HG02623 (cell line): ENCODE data around the gene PNPLA7.

ENCODE experiments used
- ATAC-seq: cut with Tn5 transposase; IDR thresholded peaks from one replicate; pipeline ENCODE4 v1.9.1; 2021; ENCODE audit warnings: moderate library complexity; ENCODE audit not compliant: unreplicated experiment

PNPLA7 gene

GRCh38 chr9:137437691-137438590, 112.3 kb downstream of the PNPLA7 start:
- ATAC-seq = no peak

- ATAC-seq = no peak
Observed at GRCh38 chr9:137436761-137437600, 113.2 kb downstream of the PNPLA7 start.

- ATAC-seq = no peak
Observed at GRCh38 chr9:137435980-137436760, 114.0 kb downstream of the PNPLA7 start.

- ATAC-seq = no peak
Observed at GRCh38 chr9:137435381-137435891, 114.8 kb downstream of the PNPLA7 start.

- ATAC-seq = no peak
Observed at GRCh38 chr9:137434498-137435380, 115.5 kb downstream of the PNPLA7 start.

- no peak for ATAC-seq
Observed at GRCh38 chr9:137433916-137434431, 116.2 kb downstream of the PNPLA7 start.

- ATAC-seq = no peak
Observed at GRCh38 chr9:137433349-137433915, 116.8 kb downstream of the PNPLA7 start.

- ATAC-seq = no peak
Observed at GRCh38 chr9:137432687-137433348, 117.4 kb downstream of the PNPLA7 start.

GRCh38 chr9:137431416-137431931, 118.7 kb downstream of the PNPLA7 start:
- ATAC-seq = no peak

- no peak for ATAC-seq
Observed at GRCh38 chr9:137430723-137431415, 119.3 kb downstream of the PNPLA7 start.

- no peak for ATAC-seq
Observed at GRCh38 chr9:137429974-137430722, 120.1 kb downstream of the PNPLA7 start.

GRCh38 chr9:137429546-137429890, 120.7 kb downstream of the PNPLA7 start:
- ATAC-seq = no peak

- no peak for ATAC-seq
Observed at GRCh38 chr9:137428841-137429545, 121.2 kb downstream of the PNPLA7 start.

GRCh38 chr9:137428311-137428630, 121.9 kb downstream of the PNPLA7 start:
- no peak for ATAC-seq

GRCh38 chr9:137427454-137428310, 122.5 kb downstream of the PNPLA7 start:
- ATAC-seq = no peak
